SK-N-SH treated with all-trans-retinoic acid at 6 μM for 48 hours (cell line): ENCODE results near the gene HTR7.
A peak's percentile ranks its signal among the peaks of the same experiment; 100 is the strongest.

ENCODE experiments used
- ATAC-seq: fragments of 200-7000 bp; cut with Tn5 transposase; 3 replicates; pipeline ENCODE4 v1.9.1; 2020; ENCODE audit warnings: mild to moderate bottlenecking, moderate library complexity
- ARNTL ChIP-seq: fragments of 450-650 bp; formaldehyde crosslinking; IDR thresholded peaks from 2 replicates; pipeline ENCODE4 v1.5.0; 2020; ENCODE audit warnings: low read depth, mild to moderate bottlenecking, moderate library complexity, borderline replicate concordance
- BACH2 ChIP-seq: fragments of 250-450 bp; sonication (Bioruptor Pico); IDR thresholded peaks from 2 replicates; pipeline ENCODE4 v1.9.0; 2021; ENCODE audit warnings: mild to moderate bottlenecking, borderline replicate concordance
- CREB5 ChIP-seq: fragments of 250-450 bp; sonication (Bioruptor Pico); IDR thresholded peaks from 2 replicates; pipeline ENCODE4 v1.5.1; 2020; ENCODE audit warnings: low read depth, mild to moderate bottlenecking, moderate library complexity
- CSDC2 ChIP-seq: fragments of 250-450 bp; sonication (Bioruptor Pico); IDR thresholded peaks from 2 replicates; pipeline ENCODE4 v1.5.0; 2020; ENCODE audit warnings: mild to moderate bottlenecking, moderate library complexity
- CSRNP3 ChIP-seq: fragments of 250-450 bp; sonication (Bioruptor Pico); IDR thresholded peaks from 2 replicates; pipeline ENCODE4 v1.5.1; 2021; ENCODE audit warnings: mild to moderate bottlenecking, moderate library complexity
- ESRRG ChIP-seq: fragments of 250-450 bp; sonication (Bioruptor Pico); IDR thresholded peaks from 2 replicates; pipeline ENCODE4 v1.6.1; 2021; ENCODE audit warnings: mild to moderate bottlenecking
- GLIS3 ChIP-seq: fragments of 250-450 bp; sonication (Bioruptor Pico); IDR thresholded peaks from 2 replicates; pipeline ENCODE4 v1.5.0; 2020; ENCODE audit warnings: mild to moderate bottlenecking, moderate library complexity
- ISL1 ChIP-seq: fragments of 250-450 bp; sonication (Bioruptor Pico); IDR thresholded peaks from 2 replicates; pipeline ENCODE4 v2.1.2; 2022; ENCODE audit warnings: mild to moderate bottlenecking, moderate library complexity
- OSR1 ChIP-seq: fragments of 250-450 bp; sonication (Bioruptor Pico); IDR thresholded peaks from 2 replicates; pipeline ENCODE4 v1.8.0; 2022; ENCODE audit warnings: moderate library complexity, mild to moderate bottlenecking, inconsistent platforms
- PATZ1 ChIP-seq: fragments of 250-450 bp; sonication (Bioruptor Pico); IDR thresholded peaks from 2 replicates; pipeline ENCODE4 v1.8.0; 2020; ENCODE audit warnings: mild to moderate bottlenecking, moderate library complexity, borderline replicate concordance
- POU6F1 ChIP-seq: fragments of 250-450 bp; sonication (Bioruptor Pico); IDR thresholded peaks from 2 replicates; pipeline ENCODE4 v1.8.0; 2021; ENCODE audit warnings: low read depth, mild to moderate bottlenecking, moderate library complexity, borderline replicate concordance
- TCF4 ChIP-seq: fragments of 250-450 bp; sonication (Bioruptor Pico); IDR thresholded peaks from 2 replicates; pipeline ENCODE4 v1.8.0; 2021; ENCODE audit warnings: mild to moderate bottlenecking, moderate library complexity, borderline replicate concordance
- TOX ChIP-seq: fragments of 250-450 bp; sonication (Bioruptor Pico); IDR thresholded peaks from 2 replicates; pipeline ENCODE4 v1.8.0; 2021; ENCODE audit warnings: mild to moderate bottlenecking, moderate library complexity, borderline replicate concordance
- TSHZ2 ChIP-seq: fragments of 250-450 bp; sonication (Bioruptor Pico); IDR thresholded peaks from 2 replicates; pipeline ENCODE4 v1.5.0; 2020; ENCODE audit warnings: mild to moderate bottlenecking, moderate library complexity
- ZC3H10 ChIP-seq: fragments of 250-450 bp; sonication (Bioruptor Pico); IDR thresholded peaks from 2 replicates; pipeline ENCODE4 v1.5.1; 2021; ENCODE audit warnings: mild to moderate bottlenecking, moderate library complexity
- ZFP3 ChIP-seq: fragments of 250-450 bp; sonication (Bioruptor Pico); IDR thresholded peaks from 2 replicates; pipeline ENCODE4 v1.5.0; 2020; ENCODE audit warnings: mild to moderate bottlenecking, moderate library complexity
- ZFP30 ChIP-seq: fragments of 450-650 bp; formaldehyde crosslinking; IDR thresholded peaks from 2 replicates; pipeline ENCODE4 v1.5.0; 2022; ENCODE audit warnings: mild to moderate bottlenecking, moderate library complexity
- ZNF565 ChIP-seq: fragments of 450-650 bp; formaldehyde crosslinking; conservative IDR thresholded peaks from 2 replicates; pipeline ENCODE4 v1.5.0; 2020; ENCODE audit warnings: low read depth, mild to moderate bottlenecking, moderate library complexity
- ZNF8 ChIP-seq: fragments of 450-650 bp; formaldehyde crosslinking; IDR thresholded peaks from 2 replicates; pipeline ENCODE4 v1.5.0; 2020; ENCODE audit warnings: mild to moderate bottlenecking, moderate library complexity

Gene HTR7

GRCh38 chr10:90865401-90865800, 7.6 kb upstream of the HTR7 start:
- peak; percentile 61; the same call in 2 of the 3 replicates for ATAC-seq

GRCh38 chr10:90862908-90863514, 5.2 kb upstream of the HTR7 start:
- ATAC-seq: peak; percentile 33; the same call in 1 of the 3 replicates
- TF ChIP-seq TCF4 (CRISPR knock-in tag): no peak
- no peak for TF ChIP-seq ARNTL (CRISPR knock-in tag)
- no peak for TF ChIP-seq CSRNP3 (CRISPR knock-in tag)
- TF ChIP-seq ESRRG: no peak
- TF ChIP-seq TSHZ2: no peak
- TF ChIP-seq ZNF565 (CRISPR knock-in tag): no peak
- TF ChIP-seq ZFP30 (CRISPR knock-in tag): no peak
- TF ChIP-seq OSR1 (CRISPR knock-in tag): no peak
- TF ChIP-seq CSDC2 (CRISPR knock-in tag): no peak
- no peak for TF ChIP-seq ZFP3 (CRISPR knock-in tag)
- no peak for TF ChIP-seq ZC3H10 (CRISPR knock-in tag)
- no peak for TF ChIP-seq ISL1

More at GRCh38 chr10:90865401-90865800, 7.6 kb upstream of the HTR7 start:
- TF ChIP-seq TSHZ2 (no peak), ZNF8 (CRISPR knock-in tag) (no peak), ESRRG (no peak), TCF4 (CRISPR knock-in tag) (no peak), CREB5 (CRISPR knock-in tag) (no peak), ZFP30 (CRISPR knock-in tag) (no peak), ISL1 (no peak), TOX (no peak), GLIS3 (no peak), ZFP3 (CRISPR knock-in tag) (no peak), BACH2 (CRISPR knock-in tag) (no peak), ZC3H10 (CRISPR knock-in tag) (no peak), ARNTL (CRISPR knock-in tag) (no peak), POU6F1 (no peak), PATZ1 (CRISPR knock-in tag) (no peak), CSDC2 (CRISPR knock-in tag) (no peak)
- TF ChIP-seq, all 23 proteins: peak for 0
